Measurements from ENCODE around the gene SULT4A1. TPM values are rescaled to one million over a fixed set of nuclear protein-coding genes. Genes with fewer than 3 reads are reported as not detected.

The SULT4A1 gene
- polyA plus RNA-seq, 1 of the 3 experiments (the other 2 are of a cell fraction), result 3.9 TPM

GRCh38 chr22:43840431-43840830, 21.9 kb downstream of the SULT4A1 start (continued):
- TF ChIP-seq USF2 (IDR thresholded peaks at IDR 0.05; ENCODE audit: borderline replicate concordance, low read depth, low read length), result no peak
- TF ChIP-seq MEF2A (IDR thresholded peaks at IDR 0.05; ENCODE audit: borderline replicate concordance, low read depth), result no peak
- no peak for TF ChIP-seq RCOR1 (IDR thresholded peaks at IDR 0.05; ENCODE audit: low read length)
- no peak for TF ChIP-seq ELF1 (IDR thresholded peaks at IDR 0.05)
- no peak for TF ChIP-seq IRF3 (IDR thresholded peaks at IDR 0.05; ENCODE audit: low read depth, low read length)

GRCh38 chr22:43839781-43840180, 22.5 kb downstream of the SULT4A1 start:
- H3K4me2 ChIP-seq, result no peak overlapping the region
- H4K20me1 ChIP-seq (ENCODE audit: insufficient read depth), result no peaks in the 10 kb centered on the region
- DNase-seq, result no peak
- TF ChIP-seq RFX5 (IDR thresholded peaks at IDR 0.05; ENCODE audit: low read length) (no peak), NRF1 (IDR thresholded peaks at IDR 0.05; ENCODE audit: low read depth, low read length) (no peak), REST (IDR thresholded peaks at IDR 0.05; ENCODE audit: low read depth, low read length) (no peak), EZH2phosphoT487 (IDR thresholded peaks at IDR 0.05; ENCODE audit: borderline replicate concordance, low read depth) (no peak), TAF1 (IDR thresholded peaks at IDR 0.05; ENCODE audit: borderline replicate concordance, low read depth, low read length) (no peak), SIN3A (IDR thresholded peaks at IDR 0.05; ENCODE audit: borderline replicate concordance, low read depth, low read length) (no peak), USF2 (IDR thresholded peaks at IDR 0.05; ENCODE audit: borderline replicate concordance, low read depth, low read length) (no peak), RCOR1 (IDR thresholded peaks at IDR 0.05; ENCODE audit: low read length) (no peak), MAX (IDR thresholded peaks at IDR 0.05; ENCODE audit: low read depth) (no peak), YY1 (IDR thresholded peaks at IDR 0.05; ENCODE audit: low read depth) (no peak), FOXJ3 (CRISPR knock-in tag; IDR thresholded peaks at IDR 0.05) (no peak), CHD2 (IDR thresholded peaks at IDR 0.05; ENCODE audit: low read length, partially characterized antibody) (no peak)
- H3K36me3 ChIP-seq (replicated peaks in 1 of 2; ENCODE audit: control insufficient read depth in 1 of 2, insufficient read depth in 2 of 2, low read length in 1 of 2), result no peaks in the 10 kb centered on the region
- H3K9me2 ChIP-seq, result no peaks in the 10 kb centered on the region
- H3K4me1 ChIP-seq (ENCODE audit: control insufficient read depth in 1 of 2, insufficient read depth in 2 of 2, low read depth in 1 of 2, low read length in 1 of 2), result peaks cover 0 to 18% of the 10 kb centered on the region in 2 experiments; a peak in 1 of 4 replicates
- POLR2A ChIA-PET, result no interaction called here
- H3K9ac ChIP-seq, result no peak overlapping the region
- H3K4me3 ChIP-seq (ENCODE audit: low read depth in 2 of 2, low read length in 1 of 2), result no peak overlapping the region
- no peaks in the 10 kb centered on the region for H3K27me3 ChIP-seq (ENCODE audit: insufficient read depth)
- H3K27ac ChIP-seq (ENCODE audit: low read depth in 2 of 2, low read length in 1 of 2), result no peak overlapping the region
- CTCF ChIA-PET, result interaction anchor here (1.0 kb wide), 1 partner anchor 14 kb away, joined by 3 read pairs; no protein-coding TSS in a partner anchor
- H3K79me2 ChIP-seq (ENCODE audit: insufficient read depth), result no peaks in the 10 kb centered on the region
- H3F3A ChIP-seq (replicated peaks; ENCODE audit: insufficient read depth), result no peaks in the 10 kb centered on the region
- H3K9me3 ChIP-seq, result no peaks in the 10 kb centered on the region
- no peak overlapping the region for H2AFZ ChIP-seq (ENCODE audit: low read depth)
- WGBS (ENCODE audit: low lambda C conversion rate), result 84% methylated on average over 5 of the region's 8 CpGs

Data from SK-N-SH (cell line).